SK-N-MC (cell line): ENCODE measurements around the gene EIF5A.

Experiments used
- EZH2 ChIP-seq: fragments of 200-600 bp; sonication (generic); IDR thresholded peaks from one replicate; pipeline ENCODE4 v1.6.1; 2017; ENCODE audit warnings: antibody characterized with exemption
- POLR2AphosphoS5 ChIP-seq: IDR thresholded peaks from 2 replicates; pipeline ENCODE4 v1.6.1; 2012; ENCODE audit warnings: mild to moderate bottlenecking, low read depth, low read length, borderline replicate concordance

- TF ChIP-seq EZH2 (no peak), POLR2AphosphoS5 (no peak)
Measured at GRCh38 chr17:7294614-7295153, 12.7 kb upstream of the EIF5A start, which contains the start of gene YBX2.
